ENCODE data around the gene SLC22A1. TPM values are rescaled to one million over a fixed set of nuclear protein-coding genes. Genes with fewer than 3 reads are reported as not detected.
A peak's percentile ranks its signal among the peaks of the same experiment; 100 is the strongest.

The SLC22A1 gene
- total and polyA plus RNA-seq, 2 of the 13 experiments (the other 11 are each of a cell fraction or from before 2014, with no cell fraction given): 0.80 to 0.87 TPM

DNA sequence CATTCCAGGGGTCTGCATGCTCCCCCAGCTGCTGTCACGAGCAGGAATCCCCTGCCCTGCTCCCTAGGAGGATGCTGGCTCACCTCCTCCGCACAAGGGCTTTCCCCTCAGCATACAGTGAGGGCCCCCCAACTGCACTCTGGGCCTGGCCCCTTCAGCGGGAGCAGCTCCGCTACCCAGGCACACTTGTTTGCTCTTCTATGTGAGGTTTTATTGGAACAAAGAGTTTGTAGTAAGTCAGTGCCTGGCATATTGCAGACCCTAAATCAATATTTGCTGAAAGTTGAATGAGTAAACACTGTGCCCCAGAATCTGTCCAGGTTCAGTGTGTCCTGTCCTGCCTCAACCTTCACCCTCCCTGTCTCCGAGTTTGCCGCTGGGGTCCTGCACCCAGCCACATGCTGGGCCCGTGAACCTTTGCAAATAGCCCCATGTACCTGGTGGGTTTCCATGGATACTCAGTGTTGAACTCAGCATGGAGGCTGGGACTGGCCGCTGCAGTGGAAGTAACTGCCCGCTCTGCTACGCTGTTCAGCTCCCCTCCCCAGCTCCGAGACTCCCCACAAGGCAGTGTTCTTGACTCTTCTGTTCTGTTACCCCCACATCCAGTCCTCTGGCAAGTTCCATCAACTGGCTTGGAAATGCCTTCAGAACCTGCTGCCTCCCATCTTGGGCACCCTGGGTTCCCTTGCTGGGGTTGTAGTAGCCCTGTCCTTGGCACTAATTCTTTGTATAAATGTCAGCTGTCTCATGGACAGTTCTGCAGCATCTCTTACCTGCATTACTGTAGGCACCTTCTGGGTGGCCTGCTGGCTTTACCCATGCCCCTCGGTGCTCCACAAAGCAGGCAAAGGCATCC, 15.7 kb downstream of the SLC22A1 start (continued):
- TF ChIP-seq ZNF143 (CRISPR knock-in tag; IDR thresholded peaks at IDR 0.05) (0 out of 2 replicates have a peak, but pooled peaks have one; percentile 29), REL (CRISPR knock-in tag; conservative IDR thresholded peaks at IDR 0.05) (no peak), TFAP4 (IDR thresholded peaks at IDR 0.05; ENCODE audit: borderline replicate concordance, low read depth) (peak; percentile 62), DNMT3B (CRISPR knock-in tag; conservative IDR thresholded peaks at IDR 0.05) (no peak), HOXD1 (CRISPR knock-in tag; IDR thresholded peaks at IDR 0.05) (peak; percentile 82), ZNF12 (CRISPR knock-in tag; IDR thresholded peaks at IDR 0.05) (peak; percentile 58; the same call in 1 of the 2 replicates), KLF13 (CRISPR knock-in tag; IDR thresholded peaks at IDR 0.05) (no peak), ZNF839 (CRISPR knock-in tag; IDR thresholded peaks at IDR 0.05; ENCODE audit: borderline replicate concordance) (no peak), NCOA2 (CRISPR knock-in tag; IDR thresholded peaks at IDR 0.05) (peak; percentile 87), CCDC6 (CRISPR knock-in tag; IDR thresholded peaks at IDR 0.05) (peak; percentile 83; the same call in 1 of the 2 replicates), TCF7 (IDR thresholded peaks at IDR 0.05; ENCODE audit: low read depth) (peak; percentile 65), MAFK (conservative IDR thresholded peaks at IDR 0.05 in 1 of 2, IDR thresholded peaks at IDR 0.05 in 1 of 2; ENCODE audit: low read length in 2 of 2) (no peak), RFX1 (IDR thresholded peaks at IDR 0.05) (peak; percentile 75), CBX2 (IDR thresholded peaks at IDR 0.05; ENCODE audit: low read depth, low read length) (no peak), CBX2 (CRISPR knock-in tag; IDR thresholded peaks at IDR 0.05; ENCODE audit: low read depth) (no peak), ZNF556 (CRISPR knock-in tag; IDR thresholded peaks at IDR 0.05; ENCODE audit: borderline replicate concordance) (peak; percentile 22; the same call in 1 of the 2 replicates), TIGD3 (CRISPR knock-in tag; IDR thresholded peaks at IDR 0.05; ENCODE audit: borderline replicate concordance) (no peak), HMGXB4 (CRISPR knock-in tag; IDR thresholded peaks at IDR 0.05; ENCODE audit: borderline replicate concordance in 1 of 2, low read depth in 1 of 2) (peak in 1 of 2 experiments; percentile 51; a peak in 1 of 4 replicates), BRCA1 (CRISPR knock-in tag; IDR thresholded peaks at IDR 0.05) (peak; percentile 80; the same call in 1 of the 2 replicates), ZNF10 (CRISPR knock-in tag; IDR thresholded peaks at IDR 0.05; ENCODE audit: borderline replicate concordance, low read depth) (no peak), PITX1 (CRISPR knock-in tag; IDR thresholded peaks at IDR 0.05) (peak; percentile 70; the same call in 1 of the 2 replicates), PLRG1 (conservative IDR thresholded peaks at IDR 0.05) (no peak), TEAD2 (CRISPR knock-in tag; IDR thresholded peaks at IDR 0.05) (no peak)
- TF ChIP-seq, protein P1, sequence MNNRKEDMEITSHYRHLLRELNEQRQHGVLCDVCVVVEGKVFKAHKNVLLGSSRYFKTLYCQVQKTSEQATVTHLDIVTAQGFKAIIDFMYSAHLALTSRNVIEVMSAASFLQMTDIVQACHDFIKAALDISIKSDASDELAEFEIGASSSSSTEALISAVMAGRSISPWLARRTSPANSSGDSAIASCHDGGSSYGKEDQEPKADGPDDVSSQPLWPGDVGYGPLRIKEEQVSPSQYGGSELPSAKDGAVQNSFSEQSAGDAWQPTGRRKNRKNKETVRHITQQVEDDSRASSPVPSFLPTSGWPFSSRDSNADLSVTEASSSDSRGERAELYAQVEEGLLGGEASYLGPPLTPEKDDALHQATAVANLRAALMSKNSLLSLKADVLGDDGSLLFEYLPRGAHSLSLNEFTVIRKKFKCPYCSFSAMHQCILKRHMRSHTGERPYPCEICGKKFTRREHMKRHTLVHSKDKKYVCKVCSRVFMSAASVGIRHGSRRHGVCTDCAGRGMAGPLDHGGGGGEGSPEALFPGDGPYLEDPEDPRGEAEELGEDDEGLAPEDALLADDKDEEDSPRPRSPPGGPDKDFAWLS (CRISPR knock-in tag; IDR thresholded peaks at IDR 0.05; ENCODE audit: borderline replicate concordance): peak; percentile 89

Measured in HepG2 (cell line).